Endothelial cell of hepatic sinusoid (primary cell): ENCODE measurements around the gene PPM1D.
"Not testable (repeated sequence)": the region's sequence is repeated elsewhere in the genome, so short reads cannot be mapped to it uniquely, and the experiment has no call there.

ENCODE experiments used
- in situ Hi-C: cut with HindIII; loops from 2 replicates; pipeline ENCODE4 v1.10.0; 2017; ENCODE audit warnings: low sequenced_read_pairs

PPM1D gene

DNA sequence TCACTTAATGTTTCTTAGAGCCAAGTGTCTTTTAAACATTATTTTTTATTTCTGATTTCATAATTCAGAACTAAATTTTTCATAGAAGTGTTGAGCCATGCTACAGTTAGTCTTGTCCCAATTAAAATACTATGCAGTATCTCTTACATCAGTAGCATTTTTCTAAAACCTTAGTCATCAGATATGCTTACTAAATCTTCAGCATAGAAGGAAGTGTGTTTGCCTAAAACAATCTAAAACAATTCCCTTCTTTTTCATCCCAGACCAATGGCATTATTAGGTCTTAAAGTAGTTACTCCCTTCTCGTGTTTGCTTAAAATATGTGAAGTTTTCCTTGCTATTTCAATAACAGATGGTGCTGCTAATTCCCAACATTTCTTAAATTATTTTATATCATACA lies 64.0 kb downstream of the PPM1D start:
- in situ Hi-C loops: no loop called here

DNA sequence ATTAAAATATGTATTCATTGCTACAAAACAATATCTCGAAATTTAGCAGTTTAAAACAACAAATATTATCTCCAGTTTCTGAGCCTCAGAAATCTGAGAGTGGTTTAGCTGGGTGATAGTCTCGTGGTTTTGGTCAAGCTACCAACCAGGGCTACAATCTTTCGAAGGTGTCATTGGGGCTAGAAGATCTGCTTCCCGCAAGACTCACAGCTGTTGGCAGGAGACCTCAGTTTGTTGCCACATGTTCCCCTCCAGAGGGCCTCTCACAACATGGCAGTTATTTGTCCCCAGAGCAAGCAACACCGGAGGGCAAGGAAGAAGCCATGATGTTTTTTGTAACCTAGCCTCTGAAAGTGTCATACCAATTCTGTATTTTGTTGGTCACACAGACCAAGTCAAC lies 65.6 kb downstream of the PPM1D start:
- in situ Hi-C loops: no loop called here

- in situ Hi-C loops: not testable (repeated sequence)
Observed at GRCh38 chr17:60668741-60669140, 68.7 kb downstream of the PPM1D start.

- in situ Hi-C loops: no loop called here
Observed at GRCh38 chr17:60671482-60671881, 71.5 kb downstream of the PPM1D start.

DNA sequence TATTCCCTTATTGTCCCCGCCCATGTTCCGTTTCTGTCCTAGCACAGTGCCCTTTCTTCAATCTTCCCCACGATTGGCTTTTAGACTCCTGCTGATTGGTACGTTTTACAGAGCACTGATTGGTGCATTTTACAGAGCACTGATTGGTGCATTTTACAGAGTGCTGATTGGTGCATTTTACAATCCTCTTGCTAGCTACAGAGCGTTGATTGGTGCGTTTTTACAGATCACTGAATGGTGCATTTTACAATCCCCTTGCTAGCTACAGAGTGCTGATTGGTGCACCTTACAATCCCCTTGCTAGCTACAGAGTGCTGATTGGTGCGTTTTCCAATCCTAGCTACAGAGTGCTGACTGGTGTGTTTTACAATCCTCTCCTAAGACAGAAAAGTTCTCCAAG lies 74.6 kb downstream of the PPM1D start:
- in situ Hi-C loops: not testable (repeated sequence)

DNA sequence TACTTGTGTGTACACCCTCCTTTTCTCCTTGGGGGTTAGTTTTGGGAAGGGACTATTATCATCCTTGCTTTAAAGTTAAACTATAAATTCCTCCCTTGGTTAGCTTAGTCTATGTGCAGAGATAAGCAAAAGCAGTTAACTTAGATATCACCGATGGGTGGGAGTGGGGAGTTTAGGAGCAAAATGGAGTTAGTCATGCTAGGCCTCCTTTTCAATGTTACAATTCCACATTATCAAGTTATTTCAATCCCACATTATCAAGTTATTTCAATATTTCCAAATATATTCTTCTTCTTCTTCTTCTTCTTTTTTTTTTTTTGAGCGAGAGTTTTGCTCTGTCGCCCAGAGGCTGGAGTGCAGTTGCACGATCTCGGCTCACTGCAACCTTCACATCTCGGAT lies 76.0 kb downstream of the PPM1D start:
- in situ Hi-C loops: no loop called here

DNA sequence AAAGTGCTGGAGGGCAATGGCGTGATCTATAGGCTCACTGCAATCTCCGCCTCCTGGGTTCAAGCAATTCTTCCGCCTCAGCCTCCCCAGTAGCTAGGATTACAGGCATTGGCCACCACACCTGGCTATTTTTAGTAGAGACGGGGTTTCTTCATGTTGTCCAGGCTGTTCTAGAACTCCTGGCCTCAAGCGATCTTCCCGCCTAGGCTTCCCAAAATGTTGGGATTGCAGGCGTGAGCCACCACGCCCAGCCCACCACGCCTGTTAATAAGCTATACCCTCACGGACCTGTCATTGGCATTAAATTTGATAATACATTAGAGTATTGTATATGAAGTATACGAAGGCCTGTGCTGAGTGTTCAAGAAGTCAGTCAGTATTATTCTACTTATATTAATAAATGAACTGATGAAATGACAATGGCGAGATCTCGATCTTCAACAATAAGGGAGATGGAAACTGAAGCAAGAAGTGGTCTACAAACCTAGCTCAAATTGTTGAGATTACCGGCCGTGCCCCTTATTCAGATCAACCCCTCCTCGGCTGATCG lies 76.8 kb downstream of the PPM1D start:
- in situ Hi-C loops: no loop called here

DNA sequence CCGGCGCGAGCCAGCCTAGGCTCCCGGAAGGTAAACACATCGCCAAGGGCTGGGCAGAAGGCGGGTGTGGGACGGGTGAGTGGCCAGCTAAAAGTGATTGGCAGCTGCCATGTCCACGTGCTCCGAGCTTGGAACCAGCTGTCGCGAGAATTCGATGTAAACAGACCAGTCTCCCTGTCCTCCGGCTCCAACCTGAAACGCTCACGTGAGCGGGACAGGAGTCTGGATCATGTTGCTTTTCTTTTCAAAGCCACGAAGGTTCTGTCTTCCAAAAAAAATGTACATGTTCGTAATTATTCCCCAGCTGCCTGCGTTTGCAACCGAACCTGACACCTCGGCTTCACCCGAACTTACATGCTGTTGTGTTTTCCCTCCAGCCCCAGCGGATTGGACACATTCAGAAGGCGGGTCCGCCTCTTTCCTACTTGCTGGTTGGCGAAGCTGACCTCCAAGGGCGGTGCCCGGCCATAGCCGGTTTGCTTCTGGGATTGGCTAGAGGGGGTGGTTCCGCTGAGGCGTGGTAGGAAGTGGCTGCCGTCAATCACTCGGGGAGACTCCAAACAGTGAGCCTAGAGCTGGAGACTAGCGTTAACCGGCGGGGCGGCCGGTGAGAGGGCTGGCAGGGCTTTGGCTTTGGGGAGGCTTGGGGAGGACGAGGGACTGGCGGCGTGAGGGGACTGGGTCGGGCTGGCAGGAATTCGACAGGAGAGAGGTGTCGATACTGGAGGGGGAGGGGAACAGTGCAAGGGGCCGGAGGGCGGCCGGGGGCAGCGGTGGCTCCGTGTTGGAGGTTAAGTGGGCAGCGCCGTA lies 77.5 kb downstream of the PPM1D start, which contains the start of gene BCAS3:
Gene BCAS3 (plus strand): TSS at position 544 of the 810 bp plus-strand sequence.
- in situ Hi-C loops: no loop called here

- in situ Hi-C loops: no loop called here
Observed at GRCh38 chr17:60678118-60678444, 78.1 kb downstream of the PPM1D start.

DNA sequence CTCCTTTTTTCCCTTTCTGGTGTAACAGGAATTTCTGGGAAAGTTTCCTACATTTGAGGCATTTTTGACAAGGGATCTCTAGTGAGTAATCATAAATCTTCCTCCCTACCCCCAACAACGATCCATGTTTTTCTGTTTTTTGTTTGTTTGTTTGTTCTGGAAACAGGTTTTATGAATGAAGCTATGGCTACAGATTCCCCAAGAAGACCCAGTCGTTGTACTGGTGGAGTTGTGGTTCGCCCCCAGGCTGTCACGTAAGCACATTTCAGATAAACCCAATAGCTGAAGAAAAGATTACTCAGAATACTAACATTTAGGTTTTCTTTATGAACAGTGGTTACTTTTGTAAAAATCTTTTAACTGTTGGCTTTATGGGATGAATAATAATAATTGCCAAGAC lies 79.3 kb downstream of the PPM1D start:
- in situ Hi-C loops: no loop called here

- in situ Hi-C loops: no loop called here
Observed at GRCh38 chr17:60680754-60681153, 80.8 kb downstream of the PPM1D start.

DNA sequence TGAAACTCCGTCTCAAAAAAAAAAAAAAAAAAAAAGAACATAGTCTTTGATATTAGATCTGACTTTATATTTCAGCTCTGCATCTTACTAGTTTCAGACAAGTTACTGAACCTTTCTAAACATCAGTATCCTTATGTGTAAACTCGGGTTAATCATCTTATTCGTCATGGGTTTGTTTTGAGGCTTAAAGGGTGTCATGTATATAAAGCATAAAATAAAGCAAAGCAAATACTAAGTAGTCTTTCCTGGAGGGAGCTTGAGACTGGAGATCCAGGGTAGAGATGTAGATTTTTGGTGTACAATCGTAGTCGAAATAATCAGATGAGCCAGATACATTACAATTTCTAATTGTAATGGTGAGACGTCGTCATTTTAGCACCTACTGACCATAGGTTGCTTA lies 85.4 kb downstream of the PPM1D start:
- in situ Hi-C loops: no loop called here

GRCh38 chr17:60695960-60696359 lies 96.0 kb downstream of the PPM1D start:
- in situ Hi-C loops: no loop called here

DNA sequence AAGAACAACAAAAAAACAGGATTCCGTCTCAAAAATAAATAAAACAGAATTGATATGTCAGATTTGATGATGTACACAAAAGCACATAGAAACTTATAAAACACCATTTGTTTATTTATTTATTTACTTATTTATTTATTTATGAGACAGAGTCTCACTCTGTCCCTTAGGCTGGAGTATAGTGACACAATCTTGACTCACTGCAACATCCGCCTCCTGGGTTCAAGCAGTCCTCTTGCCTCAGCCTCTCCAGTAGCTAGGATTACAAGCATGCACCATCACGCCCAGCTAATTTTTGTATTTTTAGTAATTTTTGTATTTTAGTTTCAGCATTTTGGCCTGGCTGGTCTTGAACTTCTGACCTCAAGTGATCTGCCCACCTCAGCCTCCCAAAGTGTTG lies 99.1 kb downstream of the PPM1D start:
- in situ Hi-C loops: no loop called here

DNA sequence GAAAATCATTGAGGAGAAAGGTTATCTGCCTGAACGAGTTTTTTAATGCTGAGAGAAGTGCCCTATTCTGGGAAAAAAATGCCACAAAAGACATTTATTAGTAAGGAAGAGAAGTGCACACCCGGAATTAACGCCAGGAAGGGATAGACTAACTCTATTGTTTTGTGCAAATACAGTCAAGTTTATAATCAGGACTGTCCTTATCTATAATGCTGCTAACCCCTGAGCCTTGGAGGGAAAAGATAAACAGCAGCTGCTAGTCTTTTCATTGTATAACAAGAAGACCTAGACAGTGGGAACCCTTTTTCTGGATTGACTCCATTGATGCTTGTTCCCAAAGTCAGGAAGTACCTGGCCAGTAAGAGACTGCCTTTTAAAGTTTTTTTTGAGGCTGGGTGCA lies 104.2 kb downstream of the PPM1D start:
- in situ Hi-C loops: loop anchor here (25.0 kb wide), 1 partner anchor 133 kb away; no protein-coding TSS in a partner anchor

- in situ Hi-C loops: loop anchor here (25.0 kb wide), 1 partner anchor 125 kb away; no protein-coding TSS in a partner anchor
Observed at GRCh38 chr17:60712675-60713074, 112.7 kb downstream of the PPM1D start.

DNA sequence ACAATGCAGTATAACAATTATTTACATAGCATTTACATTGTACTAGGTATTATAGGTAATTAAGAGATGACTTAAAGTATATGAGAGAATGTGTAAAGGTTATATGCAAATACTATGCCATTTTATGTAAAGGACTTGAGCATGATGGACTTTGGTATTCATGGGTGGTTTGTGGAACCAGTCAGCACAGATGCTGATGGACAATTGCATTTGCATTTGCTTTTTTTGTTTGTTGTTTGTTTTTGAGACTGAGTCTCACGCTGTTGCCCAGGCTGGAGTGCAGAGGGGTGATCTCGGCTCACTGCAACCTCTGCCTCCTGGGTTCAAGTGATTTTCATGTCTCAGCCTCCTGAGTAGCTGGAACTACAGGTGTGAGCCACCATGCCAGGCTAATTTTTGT lies 113.6 kb downstream of the PPM1D start:
- in situ Hi-C loops: loop anchor here (25.0 kb wide), 1 partner anchor 124 kb away; no protein-coding TSS in a partner anchor
